ENCODE measurements around the gene SLC23A1.

GRCh38 chr5:139387611-139388197 is 4.6 kb upstream of the SLC23A1 start:
- TF ChIP-seq, protein P1, sequence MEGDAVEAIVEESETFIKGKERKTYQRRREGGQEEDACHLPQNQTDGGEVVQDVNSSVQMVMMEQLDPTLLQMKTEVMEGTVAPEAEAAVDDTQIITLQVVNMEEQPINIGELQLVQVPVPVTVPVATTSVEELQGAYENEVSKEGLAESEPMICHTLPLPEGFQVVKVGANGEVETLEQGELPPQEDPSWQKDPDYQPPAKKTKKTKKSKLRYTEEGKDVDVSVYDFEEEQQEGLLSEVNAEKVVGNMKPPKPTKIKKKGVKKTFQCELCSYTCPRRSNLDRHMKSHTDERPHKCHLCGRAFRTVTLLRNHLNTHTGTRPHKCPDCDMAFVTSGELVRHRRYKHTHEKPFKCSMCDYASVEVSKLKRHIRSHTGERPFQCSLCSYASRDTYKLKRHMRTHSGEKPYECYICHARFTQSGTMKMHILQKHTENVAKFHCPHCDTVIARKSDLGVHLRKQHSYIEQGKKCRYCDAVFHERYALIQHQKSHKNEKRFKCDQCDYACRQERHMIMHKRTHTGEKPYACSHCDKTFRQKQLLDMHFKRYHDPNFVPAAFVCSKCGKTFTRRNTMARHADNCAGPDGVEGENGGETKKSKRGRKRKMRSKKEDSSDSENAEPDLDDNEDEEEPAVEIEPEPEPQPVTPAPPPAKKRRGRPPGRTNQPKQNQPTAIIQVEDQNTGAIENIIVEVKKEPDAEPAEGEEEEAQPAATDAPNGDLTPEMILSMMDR (IDR thresholded peaks at IDR 0.05; ENCODE audit: insufficient read depth, low read length): no peak
- TF ChIP-seq SPI1 (IDR thresholded peaks at IDR 0.05; ENCODE audit: borderline replicate concordance, low read depth): no peak
- TF ChIP-seq POLR2AphosphoS5 (IDR thresholded peaks at IDR 0.05; ENCODE audit: low read depth): no peak

Data from HL-60 (cell line).